Activated naive CD8-positive, alpha-beta T cell treated with anti-CD3 and anti-CD28 coated beads, Interleukin-2, amount 10 ng/mL, durations not matched to agents 7 days and 5 days (primary cell): ENCODE results near the gene SPATA25. TPM values are rescaled to one million over a fixed set of nuclear protein-coding genes. Genes with fewer than 3 reads are reported as not detected.

ENCODE experiments used
- ATAC-seq: fragments of 150-1000 bp; cut with Tn5 transposase; one replicate; pipeline ENCODE4 v1.10.0; 2021; ENCODE audit warnings: low read depth, moderate library complexity
- POLR2A ChIA-PET: fragments of 350-600 bp; sonication (Branson Sonifier 250); formaldehyde crosslinking; loops from one replicate; lab custom pipeline; 2021; ENCODE audit warnings: antibody characterized with exemption; lab: Charles Lee
- DNase-seq: peaks from one replicate; pipeline ENCODE4 v3.0.0; 2021
- H3K27ac Mint-ChIP-seq: one replicate; pipeline ENCODE4 v1.8.0; 2022; ENCODE audit warnings: mild to moderate bottlenecking, mixed read lengths
- H3K27me3 Mint-ChIP-seq: one replicate; pipeline ENCODE4 v1.8.0; 2022; ENCODE audit warnings: mild to moderate bottlenecking, moderate library complexity, mixed read lengths
- H3K36me3 Mint-ChIP-seq: one replicate; pipeline ENCODE4 v1.8.0; 2021; ENCODE audit warnings: mild to moderate bottlenecking, mixed read lengths
- H3K4me1 Mint-ChIP-seq: one replicate; pipeline ENCODE4 v1.8.0; 2021; ENCODE audit warnings: mixed read lengths
- H3K4me3 Mint-ChIP-seq: one replicate; pipeline ENCODE4 v1.8.0; 2022; ENCODE audit warnings: mild to moderate bottlenecking, moderate library complexity, mixed read lengths
- H3K9me3 Mint-ChIP-seq: one replicate; pipeline ENCODE4 v1.8.0; 2021; ENCODE audit warnings: mixed read lengths
- total RNA-seq, 2 experiments: library from RNA; stranded (reverse); gene quantifications; one replicate each; pipeline ENCODE4 v1.2.3, GENCODE V29; 2021

SPATA25 gene
- total RNA-seq, 2 experiments from 2014 or later, result 1.7 to 2.0 TPM

DNA sequence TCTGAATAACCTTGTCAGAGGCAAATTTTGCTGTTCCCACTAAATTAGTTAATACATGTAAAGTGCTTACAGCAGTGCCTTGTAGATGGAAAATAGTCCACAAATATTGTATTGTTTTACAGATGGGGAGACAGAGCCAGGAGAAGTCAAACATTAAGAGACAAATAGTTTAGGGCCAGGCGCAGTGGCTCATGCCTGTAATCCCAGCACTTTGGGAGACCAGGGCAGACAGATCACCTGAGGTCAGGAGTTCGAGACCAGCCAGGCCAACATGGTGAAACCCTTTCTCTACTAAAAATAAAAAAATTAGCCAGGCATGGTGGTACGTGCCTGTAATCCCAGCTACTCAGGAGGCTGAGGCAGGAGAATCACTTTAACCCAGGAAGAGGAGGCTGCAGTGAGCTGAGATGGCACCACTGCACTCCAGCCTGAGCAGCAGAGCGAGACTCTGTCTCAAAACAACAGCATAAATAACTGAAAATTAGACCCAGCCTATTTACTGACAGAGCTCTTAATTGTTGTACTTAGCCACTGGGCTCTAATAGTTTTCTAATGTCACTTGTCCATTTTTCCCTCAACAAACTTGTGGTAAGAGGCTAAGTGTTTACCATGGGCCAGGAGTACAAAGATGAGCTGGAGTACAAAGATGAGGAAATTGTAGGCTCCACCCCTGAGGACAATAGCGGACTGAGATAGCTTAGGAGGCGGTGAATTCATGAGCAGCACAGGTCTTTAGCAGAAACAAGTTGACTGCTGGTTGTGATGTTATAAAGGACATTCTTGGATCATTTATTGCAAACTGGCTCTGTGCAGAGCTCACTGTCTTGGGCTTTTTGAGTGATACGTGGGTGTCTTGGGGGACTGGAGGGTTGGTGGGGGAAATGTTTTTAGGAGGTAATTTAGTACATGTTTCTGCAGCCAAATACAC is 23.6 kb downstream of the SPATA25 start:
- Mint-ChIP-seq H3K27me3 (no peaks in the 10 kb centered on the region), H3K27ac (no peak overlapping the region), H3K9me3 (no peaks in the 10 kb centered on the region), H3K4me3 (no peak overlapping the region), H3K4me1 (peaks cover 7% of the 10 kb centered on the region), H3K36me3 (peaks cover 7% of the 10 kb centered on the region)
- DNase-seq, result no peak
- no peak for ATAC-seq
- POLR2A ChIA-PET, result no interaction called here

DNA sequence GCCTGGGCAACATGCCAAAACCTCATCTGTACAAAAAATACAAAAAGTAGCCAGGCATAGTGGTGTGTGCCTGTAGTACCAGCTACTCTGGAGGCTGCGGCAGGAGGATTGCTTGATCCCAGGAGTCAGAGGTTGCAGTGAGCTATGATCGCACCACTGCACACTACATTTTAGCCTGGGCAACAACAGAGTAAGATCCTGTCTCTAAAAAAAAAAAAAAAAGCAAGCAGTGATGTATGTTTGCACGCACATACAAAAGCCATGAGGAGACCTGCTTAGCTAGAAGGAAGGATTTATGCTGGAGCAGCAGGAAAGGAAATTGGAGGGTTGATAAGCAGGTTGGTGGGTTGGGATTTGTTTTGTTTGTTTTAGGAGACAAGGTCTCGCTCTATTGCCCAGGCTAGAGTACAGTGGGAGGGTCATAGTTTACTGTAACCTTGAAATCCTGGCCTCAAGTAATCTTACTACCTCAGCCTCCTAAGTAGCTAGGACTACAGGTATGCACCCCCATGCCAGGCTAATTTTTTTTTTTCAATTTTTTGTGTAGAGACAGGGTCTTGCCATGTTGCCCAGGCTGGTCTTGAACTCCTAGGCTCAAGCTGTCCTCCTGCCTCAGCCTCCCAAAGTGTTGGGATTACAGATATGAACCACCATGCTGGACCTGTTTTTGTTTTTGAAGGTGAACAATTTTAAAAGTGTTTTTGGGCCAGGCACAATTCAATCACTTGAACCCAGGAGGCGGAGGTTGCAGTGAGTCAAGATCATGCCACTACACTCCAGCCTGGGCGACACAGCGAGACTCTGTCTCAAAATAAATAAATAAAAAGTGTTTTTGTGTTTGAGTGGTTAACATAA is 26.0 kb downstream of the SPATA25 start:
- DNase-seq (no peak), ATAC-seq (no peak)
- Mint-ChIP-seq H3K4me3 (no peak overlapping the region), H3K36me3 (peaks cover 7% of the 10 kb centered on the region), H3K4me1 (peaks cover 19% of the 10 kb centered on the region), H3K9me3 (no peaks in the 10 kb centered on the region), H3K27ac (no peak overlapping the region), H3K27me3 (no peaks in the 10 kb centered on the region)
- POLR2A ChIA-PET, result no interaction called here

DNA sequence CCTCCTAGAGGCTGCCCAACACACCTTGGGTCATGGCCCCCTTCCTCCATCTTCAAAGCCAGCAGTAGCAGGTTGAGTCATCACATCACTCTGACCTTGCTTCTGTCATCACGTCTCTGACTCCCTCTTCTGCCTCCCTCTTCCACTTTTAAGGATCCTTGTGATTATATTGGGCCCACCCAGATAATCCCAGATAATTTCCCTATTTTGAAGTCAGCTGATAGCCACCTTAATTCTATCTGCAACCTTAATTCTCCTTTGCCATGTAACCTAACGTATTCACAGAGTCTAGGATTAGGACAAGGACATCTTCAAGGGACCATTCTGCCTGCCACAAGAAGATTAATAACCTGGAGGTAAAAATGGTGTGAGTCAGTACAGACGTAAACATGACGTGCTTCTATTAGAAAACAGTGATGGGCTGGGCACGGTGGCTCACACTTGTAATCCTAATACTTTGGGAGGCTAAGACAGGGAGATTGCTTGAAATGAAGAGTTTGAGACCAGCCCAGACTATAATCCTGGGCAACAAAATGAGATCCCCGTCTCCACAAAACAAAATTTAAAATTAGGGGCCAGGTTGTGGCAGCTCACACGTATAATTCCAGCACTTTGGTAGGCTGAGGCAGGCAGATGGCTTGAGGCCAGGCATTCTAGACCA is 26.7 kb downstream of the SPATA25 start:
- DNase-seq (no peak), ATAC-seq (no peak)
- Mint-ChIP-seq H3K4me1 (peaks cover 24% of the 10 kb centered on the region), H3K27me3 (no peaks in the 10 kb centered on the region), H3K4me3 (no peak overlapping the region), H3K27ac (no peak overlapping the region), H3K9me3 (no peaks in the 10 kb centered on the region), H3K36me3 (peaks cover 7% of the 10 kb centered on the region)
- POLR2A ChIA-PET, result interaction anchor here (0.6 kb wide), 1 partner anchor 15 kb away, joined by 3 read pairs; no protein-coding TSS in a partner anchor

DNA sequence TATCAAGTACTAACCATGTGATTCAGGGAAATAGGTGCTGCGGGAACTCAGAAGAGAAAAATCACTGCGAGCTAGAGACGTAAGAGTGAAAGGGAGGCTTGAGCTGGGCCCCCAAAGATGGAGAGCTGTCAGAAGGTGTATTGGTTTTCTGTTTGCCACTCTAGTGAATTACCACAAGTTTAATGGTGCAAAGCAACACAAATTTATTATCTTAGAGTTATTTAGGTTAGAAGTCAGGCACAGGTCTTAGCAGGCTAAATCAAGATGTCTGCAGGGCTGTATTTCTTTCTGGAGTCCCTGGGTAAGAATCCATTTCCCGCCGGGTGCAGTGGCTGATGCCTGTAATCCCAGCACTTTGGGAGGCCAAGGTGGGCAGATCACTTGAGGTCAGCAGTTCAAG is 27.5 kb downstream of the SPATA25 start:
- DNase-seq, result no peak
- peaks cover 7% of the 10 kb centered on the region for H3K36me3 Mint-ChIP-seq
- no peak overlapping the region for H3K27ac Mint-ChIP-seq
- POLR2A ChIA-PET, result interaction anchor here (0.6 kb wide), 1 partner anchor 16 kb away, joined by 3 read pairs; no protein-coding TSS in a partner anchor
- H3K27me3 Mint-ChIP-seq, result no peaks in the 10 kb centered on the region
- ATAC-seq, result no peak
- H3K4me1 Mint-ChIP-seq, result peaks cover 27% of the 10 kb centered on the region
- no peak overlapping the region for H3K4me3 Mint-ChIP-seq
- no peaks in the 10 kb centered on the region for H3K9me3 Mint-ChIP-seq

DNA sequence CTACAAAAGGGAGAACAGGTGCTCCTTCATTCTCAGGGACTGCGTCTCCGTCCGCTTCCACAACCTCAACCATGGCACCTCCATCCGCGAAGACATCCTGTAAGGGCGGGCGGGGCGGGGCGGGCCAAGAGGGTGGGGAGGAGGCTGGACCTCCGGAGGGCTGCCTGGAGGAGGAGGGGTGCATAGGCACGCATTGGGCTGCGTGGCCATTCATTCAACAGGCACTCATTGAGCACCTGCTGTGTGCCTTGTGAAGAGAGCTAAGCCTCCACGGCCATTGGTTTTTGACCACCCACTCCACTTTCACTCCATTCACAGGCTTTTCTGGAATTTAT is 29.6 kb downstream of the SPATA25 start:
- peak overlapping the region; percentile 94 for H3K4me3 Mint-ChIP-seq
- H3K27me3 Mint-ChIP-seq, result no peaks in the 10 kb centered on the region

DNA sequence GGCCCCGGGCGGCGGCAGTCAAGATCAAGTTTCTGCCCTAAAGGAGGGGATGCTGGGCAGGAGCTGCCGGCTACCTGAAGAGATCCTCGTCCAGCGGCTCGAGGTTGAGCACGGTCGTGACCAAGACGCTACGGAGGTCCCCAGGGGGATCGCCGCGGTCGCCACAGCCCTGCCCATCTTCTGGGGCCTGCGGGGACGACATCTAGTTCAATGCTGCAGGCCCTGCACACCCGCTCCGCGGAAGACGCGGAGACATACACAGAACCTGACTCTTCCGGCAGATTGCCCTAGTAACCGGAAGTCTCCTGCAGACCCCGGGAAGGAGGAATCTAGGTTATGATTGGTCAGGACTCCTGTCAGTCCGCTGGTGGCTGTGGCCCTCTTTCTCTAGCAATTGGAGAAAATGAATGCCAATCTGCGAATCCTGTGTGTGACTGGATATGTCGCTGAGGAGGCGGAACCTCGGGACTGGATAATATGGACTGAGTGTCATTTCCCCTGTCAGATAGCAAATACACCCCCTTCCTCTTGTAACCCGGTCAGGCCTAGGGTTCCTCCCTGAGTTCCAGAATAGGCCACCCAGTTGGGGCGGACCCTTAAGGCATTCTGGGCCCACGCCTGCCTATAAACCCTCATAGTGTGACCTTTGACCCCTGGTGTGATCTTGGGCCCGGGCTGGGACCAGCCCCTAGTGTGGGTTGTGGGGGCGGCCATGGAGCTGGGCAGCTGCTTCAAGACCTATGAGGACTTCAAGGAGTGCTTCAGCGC is 30.1 kb downstream of the SPATA25 start, which contains the start of the genes ACOT8 and ZSWIM3:
Gene ACOT8 (minus strand): TSS at position 279 of the 768 bp plus-strand sequence. CDS start 77 bp downstream, at position 202.
Gene ZSWIM3 (plus strand): TSS at position 501 of the 768 bp plus-strand sequence. CDS start 212 bp downstream, at position 713.
- Mint-ChIP-seq H3K9me3 (no peaks in the 10 kb centered on the region), H3K4me1 (peaks cover 29% of the 10 kb centered on the region)
- peak; percentile 97 for ATAC-seq

More for the DNA sequence above, 29.6 kb downstream of the SPATA25 start:
- Mint-ChIP-seq H3K9me3 (no peaks in the 10 kb centered on the region), H3K27ac (peak overlapping the region; percentile 99), H3K36me3 (peaks cover 11% of the 10 kb centered on the region), H3K4me1 (peaks cover 29% of the 10 kb centered on the region)
- ATAC-seq (peak; percentile 43), DNase-seq (no peak)
- POLR2A ChIA-PET, result interaction anchor here (0.7 to 3.8 kb wide), 14 partner anchors 9 to 113 kb away, joined by 3 to 33 read pairs (median 7); partner anchors contain the start of genes CTSA, NEURL2, PCIF1 and SNX21

DNA sequence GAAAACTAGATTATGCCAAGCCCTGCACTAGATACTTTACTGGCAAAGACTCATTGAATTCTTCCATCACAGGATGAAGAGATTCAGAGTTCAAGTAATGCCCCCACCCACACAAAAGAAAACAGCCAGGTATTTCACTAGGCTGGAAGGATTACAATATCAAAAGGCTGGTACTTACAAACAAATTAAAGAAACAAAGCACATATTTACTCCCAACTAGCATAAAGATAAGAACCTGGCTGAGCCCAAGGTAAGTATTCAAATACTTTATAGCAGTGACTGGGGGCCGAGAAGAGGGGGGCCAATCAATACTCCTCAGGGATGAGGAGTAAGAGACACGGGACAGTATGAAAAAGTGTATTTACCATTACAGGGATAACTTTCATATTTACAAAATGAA is 33.9 kb downstream of the SPATA25 start:
- Mint-ChIP-seq H3K9me3 (no peaks in the 10 kb centered on the region), H3K27ac (no peak overlapping the region), H3K36me3 (peaks cover 19% of the 10 kb centered on the region), H3K27me3 (no peaks in the 10 kb centered on the region), H3K4me3 (no peak overlapping the region), H3K4me1 (peaks cover 22% of the 10 kb centered on the region)
- ATAC-seq, result no peak
- POLR2A ChIA-PET, result no interaction called here
- no peak for DNase-seq

More for the DNA sequence above, 30.1 kb downstream of the SPATA25 start, which contains the start of the genes ACOT8 and ZSWIM3:
- H3K4me3 Mint-ChIP-seq, result peak within 1 kb of the TSS; percentile 94
- H3K36me3 Mint-ChIP-seq, result peaks cover 13% of the 10 kb centered on the region
- peak; percentile 79 for DNase-seq
- peak within 1 kb of the TSS; percentile 99 for H3K27ac Mint-ChIP-seq
- H3K27me3 Mint-ChIP-seq, result no peaks in the 10 kb centered on the region
- POLR2A ChIA-PET, result interaction anchor here (0.8 to 3.8 kb wide), 17 partner anchors 9 to 113 kb away, joined by 3 to 33 read pairs (median 6); partner anchors contain the start of genes CTSA, NEURL2, PCIF1 and SNX21

DNA sequence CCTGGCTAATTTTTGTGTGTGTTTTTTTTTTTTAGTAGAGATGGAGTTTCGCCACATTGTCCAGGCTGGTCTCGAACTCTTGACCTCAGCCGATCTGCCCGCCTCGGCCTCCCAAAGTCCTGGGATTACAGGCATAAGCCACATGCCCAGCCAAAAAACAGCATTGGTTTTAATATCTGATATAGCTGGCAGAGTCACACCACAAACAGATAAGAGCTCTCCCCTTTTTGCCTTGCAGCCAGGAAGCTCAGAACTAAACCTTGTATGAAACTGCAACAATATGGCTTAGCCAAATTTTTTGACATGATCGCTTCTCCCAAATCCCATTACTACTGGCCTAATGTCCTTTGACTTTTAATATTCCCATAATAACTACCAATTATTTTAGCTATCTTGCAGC is 35.1 kb downstream of the SPATA25 start:
- ATAC-seq (no peak), DNase-seq (no peak)
- H3K4me1 Mint-ChIP-seq, result peaks cover 14% of the 10 kb centered on the region
- no peaks in the 10 kb centered on the region for H3K27me3 Mint-ChIP-seq
- H3K4me3 Mint-ChIP-seq, result no peak overlapping the region
- POLR2A ChIA-PET, result interaction anchor here (0.7 to 1.4 kb wide), 2 partner anchors 26 to 40 kb away, joined by 3 to 4 read pairs; no protein-coding TSS in a partner anchor
- H3K9me3 Mint-ChIP-seq, result no peaks in the 10 kb centered on the region
- peaks cover 19% of the 10 kb centered on the region for H3K36me3 Mint-ChIP-seq
- no peak overlapping the region for H3K27ac Mint-ChIP-seq

DNA sequence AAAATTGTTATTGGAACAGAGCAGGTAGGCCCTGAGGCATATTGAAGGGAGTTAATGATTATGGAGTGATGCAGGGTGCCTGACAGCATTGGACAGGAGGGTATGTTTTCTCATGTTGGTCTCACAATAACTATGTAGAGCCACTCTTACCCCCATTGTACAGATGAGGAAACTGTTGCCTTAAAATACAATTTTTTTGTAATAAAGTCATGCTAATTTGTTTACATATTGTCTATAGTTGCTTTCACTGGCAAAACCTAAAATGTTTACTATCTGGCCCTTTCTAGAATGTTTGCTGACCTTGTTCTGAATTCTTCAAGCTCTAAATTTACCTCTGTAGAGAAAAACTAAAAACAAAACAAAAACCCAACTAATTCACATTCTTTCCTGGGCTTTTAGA is 35.9 kb downstream of the SPATA25 start:
- POLR2A ChIA-PET, result interaction anchor here (1.4 kb wide), 1 partner anchor 41 kb away, joined by 4 read pairs; no protein-coding TSS in a partner anchor
- Mint-ChIP-seq H3K4me3 (no peak overlapping the region), H3K9me3 (no peaks in the 10 kb centered on the region), H3K27me3 (no peaks in the 10 kb centered on the region), H3K36me3 (peaks cover 19% of the 10 kb centered on the region), H3K4me1 (peaks cover 11% of the 10 kb centered on the region), H3K27ac (no peak overlapping the region)
- ATAC-seq (no peak), DNase-seq (no peak)

DNA sequence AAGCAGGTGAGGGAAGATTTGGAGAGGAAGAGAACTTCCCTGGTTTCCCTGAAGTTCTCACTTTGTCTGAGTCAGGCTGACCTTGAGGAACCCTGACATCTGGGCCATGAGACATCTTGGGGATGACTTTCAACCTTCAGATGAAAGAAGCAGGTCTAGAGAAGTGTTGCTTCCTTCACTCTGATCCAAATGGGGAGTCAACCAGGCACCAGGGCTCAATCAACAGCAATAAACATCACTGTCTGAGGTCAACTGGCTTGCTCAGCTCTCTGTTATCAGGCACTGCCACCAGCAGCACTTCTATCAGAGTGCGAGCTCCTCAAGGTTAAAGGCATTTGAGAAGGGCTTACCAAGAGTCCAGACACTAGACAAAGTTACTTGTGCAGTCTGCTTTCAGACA is 36.5 kb downstream of the SPATA25 start:
- H3K9me3 Mint-ChIP-seq, result no peaks in the 10 kb centered on the region
- H3K4me1 Mint-ChIP-seq, result peaks cover 8% of the 10 kb centered on the region
- POLR2A ChIA-PET, result no interaction called here
- no peak overlapping the region for H3K4me3 Mint-ChIP-seq
- ATAC-seq (no peak), DNase-seq (no peak)
- peaks cover 20% of the 10 kb centered on the region for H3K36me3 Mint-ChIP-seq
- H3K27ac Mint-ChIP-seq, result no peak overlapping the region
- H3K27me3 Mint-ChIP-seq, result no peaks in the 10 kb centered on the region

DNA sequence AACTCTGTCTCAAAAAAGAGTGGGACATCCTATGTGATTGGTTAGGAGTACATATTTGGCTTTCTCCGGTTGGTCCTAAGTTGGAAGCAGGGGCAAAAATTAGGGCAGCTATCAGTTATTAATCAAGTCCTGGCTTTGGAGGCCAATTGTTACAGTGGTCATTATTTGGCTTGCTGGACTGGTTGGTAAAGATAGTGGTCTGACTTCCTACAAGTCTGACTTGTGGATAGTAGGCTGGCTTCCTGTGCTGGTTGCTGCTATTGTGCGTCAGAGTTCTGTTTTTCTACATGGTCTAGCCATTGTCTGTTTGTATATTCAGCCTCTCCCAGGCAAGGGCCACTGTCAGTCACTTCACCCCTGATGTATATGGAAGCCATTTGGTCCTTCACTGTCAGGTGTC is 37.2 kb downstream of the SPATA25 start:
- DNase-seq (no peak), ATAC-seq (no peak)
- H3K4me1 Mint-ChIP-seq, result peaks cover 5% of the 10 kb centered on the region
- peaks cover 20% of the 10 kb centered on the region for H3K36me3 Mint-ChIP-seq
- POLR2A ChIA-PET, result interaction anchor here (0.6 kb wide), 1 partner anchor 24 kb away, joined by 8 read pairs; no protein-coding TSS in a partner anchor
- no peaks in the 10 kb centered on the region for H3K27me3 Mint-ChIP-seq
- H3K9me3 Mint-ChIP-seq, result no peaks in the 10 kb centered on the region
- no peak overlapping the region for H3K4me3 Mint-ChIP-seq
- H3K27ac Mint-ChIP-seq, result no peak overlapping the region
